22Rv1 (cell line): ENCODE measurements around the gene KIF3B.
"Not testable (repeated sequence)": the region's sequence is repeated elsewhere in the genome, so short reads cannot be mapped to it uniquely, and the experiment has no call there.

ENCODE experiments used
- ZFX ChIP-seq: fragments of 450-650 bp; IDR thresholded peaks from 2 replicates; pipeline ENCODE4 v1.6.1; 2017; ENCODE audit warnings: antibody characterized with exemption, borderline replicate concordance
- TF ChIP-seq, protein P1 (sequence below): fragments of 450-650 bp; IDR thresholded peaks from 2 replicates; pipeline ENCODE4 v1.5.1; 2017; ENCODE audit warnings: mild to moderate bottlenecking

DNA sequence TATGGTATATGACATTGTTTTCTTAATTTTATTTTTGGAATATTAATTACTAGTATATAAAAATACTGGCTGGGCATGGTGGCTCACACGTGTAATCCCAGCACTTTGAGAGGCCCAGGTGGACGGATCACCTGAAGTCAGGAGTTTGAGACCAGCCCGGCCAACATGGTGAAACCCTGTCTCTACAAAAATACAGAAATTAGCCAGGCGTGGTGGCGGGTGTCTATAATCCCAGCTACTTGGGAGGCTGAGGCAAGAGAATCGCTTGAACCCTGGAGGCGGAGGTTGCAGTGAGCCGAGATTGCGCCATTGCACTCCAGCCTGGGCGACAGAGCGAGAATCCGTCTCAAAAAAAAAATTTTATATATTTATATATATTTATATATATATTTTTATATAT, 44.8 kb downstream of the KIF3B start:
- TF ChIP-seq, protein P1, sequence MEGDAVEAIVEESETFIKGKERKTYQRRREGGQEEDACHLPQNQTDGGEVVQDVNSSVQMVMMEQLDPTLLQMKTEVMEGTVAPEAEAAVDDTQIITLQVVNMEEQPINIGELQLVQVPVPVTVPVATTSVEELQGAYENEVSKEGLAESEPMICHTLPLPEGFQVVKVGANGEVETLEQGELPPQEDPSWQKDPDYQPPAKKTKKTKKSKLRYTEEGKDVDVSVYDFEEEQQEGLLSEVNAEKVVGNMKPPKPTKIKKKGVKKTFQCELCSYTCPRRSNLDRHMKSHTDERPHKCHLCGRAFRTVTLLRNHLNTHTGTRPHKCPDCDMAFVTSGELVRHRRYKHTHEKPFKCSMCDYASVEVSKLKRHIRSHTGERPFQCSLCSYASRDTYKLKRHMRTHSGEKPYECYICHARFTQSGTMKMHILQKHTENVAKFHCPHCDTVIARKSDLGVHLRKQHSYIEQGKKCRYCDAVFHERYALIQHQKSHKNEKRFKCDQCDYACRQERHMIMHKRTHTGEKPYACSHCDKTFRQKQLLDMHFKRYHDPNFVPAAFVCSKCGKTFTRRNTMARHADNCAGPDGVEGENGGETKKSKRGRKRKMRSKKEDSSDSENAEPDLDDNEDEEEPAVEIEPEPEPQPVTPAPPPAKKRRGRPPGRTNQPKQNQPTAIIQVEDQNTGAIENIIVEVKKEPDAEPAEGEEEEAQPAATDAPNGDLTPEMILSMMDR: not testable (repeated sequence)
- TF ChIP-seq ZFX: not testable (repeated sequence)
